MCF 10A (cell line): ENCODE results near the gene RAB40A. TPM values are rescaled to one million over a fixed set of nuclear protein-coding genes. Genes with fewer than 3 reads are reported as not detected.
"Not testable (repeated sequence)": the region's sequence is repeated elsewhere in the genome, so short reads cannot be mapped to it uniquely, and the experiment has no call there.

ENCODE experiments used
- BruUV-seq: library from RNA; stranded (reverse); fragments of 400-500 nt; replicated peaks from 2 replicates; lab custom pipeline; 2021; lab: Mats Ljungman, UMichigan
- CTCF ChIA-PET: fragments of 300-600 bp; sonication (Branson Sonifier 250); formaldehyde crosslinking; extraction: SDS; loops from one replicate; lab custom pipeline; 2021; ENCODE audit warnings: antibody characterized with exemption, inconsistent platforms; lab: Yijun Ruan, JAX
- POLR2A ChIA-PET: fragments of 300-600, 350-650 bp; sonication (Branson Sonifier 250); formaldehyde crosslinking; extraction: SDS; loops from one replicate; lab custom pipeline; 2020; ENCODE audit warnings: antibody characterized with exemption, inconsistent platforms; lab: Yijun Ruan, JAX
- DNase-seq: peaks from one replicate; pipeline ENCODE4 v3.0.0-alpha.2; 2018; ENCODE audit not compliant: unreplicated experiment
- H3K27ac Mint-ChIP-seq: one replicate; pipeline ENCODE4 v1.8.0; 2022; ENCODE audit warnings: mild to moderate bottlenecking, low read depth, mixed read lengths; ENCODE audit not compliant: unreplicated experiment
- H3K27me3 Mint-ChIP-seq: one replicate; pipeline ENCODE4 v1.8.0; 2022; ENCODE audit warnings: mixed read lengths; ENCODE audit not compliant: insufficient read depth, unreplicated experiment
- H3K36me3 Mint-ChIP-seq: one replicate; pipeline ENCODE4 v1.8.0; 2022; ENCODE audit warnings: mild to moderate bottlenecking, moderate library complexity, mixed read lengths; ENCODE audit not compliant: insufficient read depth, unreplicated experiment
- H3K4me1 Mint-ChIP-seq: one replicate; pipeline ENCODE4 v1.8.0; 2022; ENCODE audit warnings: mixed read lengths; ENCODE audit not compliant: insufficient read depth, unreplicated experiment
- H3K4me3 Mint-ChIP-seq: one replicate; pipeline ENCODE4 v1.8.0; 2022; ENCODE audit warnings: mild to moderate bottlenecking, moderate library complexity, mixed read lengths; ENCODE audit not compliant: unreplicated experiment
- H3K9me3 Mint-ChIP-seq: one replicate; pipeline ENCODE4 v1.8.0; 2022; ENCODE audit warnings: mixed read lengths; ENCODE audit not compliant: unreplicated experiment
- intact Hi-C: fragments of 100-400 bp; cut with micrococcal nuclease; formaldehyde crosslinking; loops from 2 replicates; pipeline ENCODE4 v1.14.1; 2022
- total RNA-seq: library from RNA; stranded (reverse); gene quantifications from 2 replicates; pipeline ENCODE4 v1.2.3, GENCODE V29; 2022
- TF ChIP-seq, protein P1 (sequence below): fragments of 200-600 bp; IDR thresholded peaks from one replicate; pipeline ENCODE4 v1.8.0; 2022; ENCODE audit warnings: antibody characterized with exemption, mild to moderate bottlenecking; ENCODE audit not compliant: unreplicated experiment

RAB40A gene
- total RNA-seq, 1 experiment from 2014 or later = not detected

GRCh38 chrX:103464774-103465117 lies 54.5 kb downstream of the RAB40A start:
- Mint-ChIP-seq H3K27me3 (peaks cover 50% of the 10 kb centered on the region), H3K27ac (peak overlapping the region; percentile 38), H3K4me3 (peak overlapping the region; percentile 70), H3K36me3 (no peaks in the 10 kb centered on the region), H3K4me1 (peaks cover 5% of the 10 kb centered on the region), H3K9me3 (no peaks in the 10 kb centered on the region)
- BruUV-seq = no TSS peak
- TF ChIP-seq, protein P1, sequence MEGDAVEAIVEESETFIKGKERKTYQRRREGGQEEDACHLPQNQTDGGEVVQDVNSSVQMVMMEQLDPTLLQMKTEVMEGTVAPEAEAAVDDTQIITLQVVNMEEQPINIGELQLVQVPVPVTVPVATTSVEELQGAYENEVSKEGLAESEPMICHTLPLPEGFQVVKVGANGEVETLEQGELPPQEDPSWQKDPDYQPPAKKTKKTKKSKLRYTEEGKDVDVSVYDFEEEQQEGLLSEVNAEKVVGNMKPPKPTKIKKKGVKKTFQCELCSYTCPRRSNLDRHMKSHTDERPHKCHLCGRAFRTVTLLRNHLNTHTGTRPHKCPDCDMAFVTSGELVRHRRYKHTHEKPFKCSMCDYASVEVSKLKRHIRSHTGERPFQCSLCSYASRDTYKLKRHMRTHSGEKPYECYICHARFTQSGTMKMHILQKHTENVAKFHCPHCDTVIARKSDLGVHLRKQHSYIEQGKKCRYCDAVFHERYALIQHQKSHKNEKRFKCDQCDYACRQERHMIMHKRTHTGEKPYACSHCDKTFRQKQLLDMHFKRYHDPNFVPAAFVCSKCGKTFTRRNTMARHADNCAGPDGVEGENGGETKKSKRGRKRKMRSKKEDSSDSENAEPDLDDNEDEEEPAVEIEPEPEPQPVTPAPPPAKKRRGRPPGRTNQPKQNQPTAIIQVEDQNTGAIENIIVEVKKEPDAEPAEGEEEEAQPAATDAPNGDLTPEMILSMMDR = peak; percentile 76
- intact Hi-C loops = loop anchor here (1.0 to 10.0 kb wide), 5 partner anchors 87 to 510 kb away; partner anchors contain the start of gene TCEAL8
- POLR2A ChIA-PET = interaction anchor here (1.2 to 2.0 kb wide), 6 partner anchors 15 to 254 kb away, joined by 3 to 9 read pairs (median 6); partner anchors contain the start of gene TCEAL8
- DNase-seq = peak; percentile 77
- CTCF ChIA-PET = interaction anchor here (0.7 to 4.0 kb wide), 10 partner anchors 11 to 256 kb away, joined by 3 to 45 read pairs (median 4); no protein-coding TSS in a partner anchor

GRCh38 chrX:103464072-103464773 lies 55.1 kb downstream of the RAB40A start:
- peaks cover 45% of the 10 kb centered on the region for H3K27me3 Mint-ChIP-seq
- no peaks in the 10 kb centered on the region for H3K36me3 Mint-ChIP-seq
- POLR2A ChIA-PET = interaction anchor here (0.7 to 2.0 kb wide), 10 partner anchors 14 to 253 kb away, joined by 3 to 9 read pairs (median 4); partner anchors contain the start of gene TCEAL8
- peaks cover 5% of the 10 kb centered on the region for H3K4me1 Mint-ChIP-seq
- peak; percentile 62 for DNase-seq
- CTCF ChIA-PET = interaction anchor here (0.5 to 4.0 kb wide), 26 partner anchors 10 to 253 kb away, joined by 3 to 45 read pairs (median 4); partner anchors contain the start of genes BEX2 and TCEAL9
- peak overlapping the region; percentile 70 for H3K4me3 Mint-ChIP-seq
- intact Hi-C loops = loop anchor here (1.0 to 10.0 kb wide), 5 partner anchors 87 to 509 kb away; partner anchors contain the start of gene TCEAL8
- H3K27ac Mint-ChIP-seq = peak overlapping the region; percentile 38
- TF ChIP-seq, protein P1 = peak; percentile 18
- peaks cover 3% of the 10 kb centered on the region for H3K9me3 Mint-ChIP-seq
- no TSS peak for BruUV-seq

DNA sequence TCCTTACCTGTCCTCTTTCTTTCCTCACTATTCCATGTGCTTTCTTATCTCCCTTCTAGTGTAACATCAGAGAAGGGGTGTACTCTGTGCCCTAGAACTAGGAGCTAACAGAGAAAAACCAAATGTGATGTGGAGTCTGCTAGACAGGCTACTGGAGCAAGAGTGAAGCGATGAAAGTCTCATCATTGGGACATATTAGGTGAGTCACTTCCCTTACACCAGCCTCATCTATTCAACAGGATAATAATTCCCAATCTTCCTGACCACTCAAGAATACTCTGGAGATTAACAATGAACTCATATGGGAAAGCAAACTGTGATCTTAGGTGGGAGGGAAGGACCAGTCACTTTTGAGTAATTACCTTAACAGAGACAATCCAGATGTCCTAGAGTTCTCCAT lies 58.1 kb downstream of the RAB40A start:
- H3K9me3 Mint-ChIP-seq = peaks cover 7% of the 10 kb centered on the region
- no peak overlapping the region for H3K4me3 Mint-ChIP-seq
- no peak for DNase-seq
- CTCF ChIA-PET = interaction anchor here (1.2 kb wide), 1 partner anchor 29 kb away, joined by 3 read pairs; no protein-coding TSS in a partner anchor
- TF ChIP-seq, protein P1 = no peak
- POLR2A ChIA-PET = no interaction called here
- peaks cover 5% of the 10 kb centered on the region for H3K4me1 Mint-ChIP-seq
- no peaks in the 10 kb centered on the region for H3K36me3 Mint-ChIP-seq
- H3K27me3 Mint-ChIP-seq = peaks cover 28% of the 10 kb centered on the region
- BruUV-seq = no TSS peak
- no peak overlapping the region for H3K27ac Mint-ChIP-seq
- intact Hi-C loops = loop anchor here (5.0 to 10.0 kb wide), 2 partner anchors 204 to 506 kb away; partner anchors contain the start of gene TCEAL8

GRCh38 chrX:103460001-103460755 lies 59.1 kb downstream of the RAB40A start:
- not testable (repeated sequence) for DNase-seq, H3K36me3 Mint-ChIP-seq, H3K4me1 Mint-ChIP-seq, H3K9me3 Mint-ChIP-seq, H3K4me3 Mint-ChIP-seq, H3K27ac Mint-ChIP-seq, BruUV-seq
- ChIA-PET CTCF (interaction anchor here (0.6 kb wide), 2 partner anchors 30 to 126 kb away, joined by 3 read pairs; no protein-coding TSS in a partner anchor), POLR2A (interaction anchor here (0.6 kb wide), 1 partner anchor 17 kb away, joined by 4 read pairs; no protein-coding TSS in a partner anchor)
- H3K27me3 Mint-ChIP-seq = peaks cover 28% of the 10 kb centered on the region
- intact Hi-C loops = loop anchor here (5.0 to 10.0 kb wide), 2 partner anchors 203 to 505 kb away; partner anchors contain the start of gene TCEAL8
